GM21528 (cell line): ENCODE measurements around the gene KICS2.
"Not testable (repeated sequence)": the region's sequence is repeated elsewhere in the genome, so short reads cannot be mapped to it uniquely, and the experiment has no call there.

Experiments
- ATAC-seq: cut with Tn5 transposase; IDR thresholded peaks from one replicate; pipeline ENCODE4 v1.9.1; 2021; ENCODE audit warnings: mild to moderate bottlenecking, moderate library complexity; ENCODE audit not compliant: unreplicated experiment, low FRiP score

The KICS2 gene

DNA sequence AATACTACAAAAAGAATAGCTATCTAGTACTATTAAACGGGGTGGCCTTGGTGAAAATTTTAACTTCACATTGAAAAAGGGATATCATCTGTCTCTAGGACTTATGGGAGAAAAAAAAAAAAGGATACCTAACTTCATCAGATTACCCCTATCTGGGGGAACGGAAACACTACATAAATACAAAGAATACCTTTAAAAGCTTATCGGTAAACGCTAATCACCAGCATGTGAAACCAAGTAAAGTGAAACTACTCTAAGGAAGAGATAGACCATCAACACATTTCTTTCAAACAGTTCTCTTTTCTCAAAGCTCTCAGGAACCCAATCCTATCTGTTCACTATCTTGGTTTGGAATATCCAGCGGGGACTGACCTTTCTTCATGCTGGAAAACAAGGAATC is 3.5 kb downstream of the KICS2 start:
- ATAC-seq, result no peak

DNA sequence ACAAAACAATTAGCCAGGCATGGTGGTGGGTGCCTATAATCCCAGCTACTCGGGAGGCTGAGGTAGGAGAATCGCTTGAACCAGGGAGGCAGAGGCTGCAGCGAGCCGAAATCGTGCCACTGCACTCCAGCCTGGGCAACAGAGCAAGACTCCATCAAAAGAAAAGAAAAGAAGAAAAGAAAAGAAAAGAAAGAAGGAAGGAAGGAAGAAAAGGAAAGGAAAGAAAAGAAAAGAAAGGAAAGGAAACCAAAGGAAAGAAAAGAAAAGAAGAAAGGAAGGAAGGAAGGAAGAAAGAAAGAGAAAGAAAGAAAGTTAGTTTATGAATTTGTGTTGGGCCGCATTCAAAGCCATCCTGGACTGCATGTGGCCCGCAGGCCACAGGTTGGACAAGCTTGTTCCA is 4.5 kb downstream of the KICS2 start:
- not testable (repeated sequence) for ATAC-seq

DNA sequence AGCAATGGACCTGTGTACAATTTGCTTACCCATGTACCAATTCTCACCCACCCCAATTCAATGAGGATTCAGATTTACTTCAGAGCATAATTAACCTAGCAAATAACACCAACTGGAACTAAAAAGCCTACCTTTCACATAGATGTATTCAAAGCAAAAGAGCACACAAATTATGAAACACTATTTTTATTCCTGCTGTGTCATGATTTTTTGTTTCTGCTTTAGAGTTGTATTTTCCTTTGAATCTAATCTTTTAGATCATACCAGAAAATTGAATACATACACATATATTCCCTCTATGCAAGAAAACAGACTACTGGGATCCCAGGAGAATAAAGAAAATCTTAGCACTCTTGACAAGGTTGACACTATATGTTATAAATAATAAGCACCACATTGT is 5.9 kb downstream of the KICS2 start:
- no peak for ATAC-seq

GRCh38 chr12:64212119-64212746 is 9.9 kb downstream of the KICS2 start:
- no peak for ATAC-seq

DNA sequence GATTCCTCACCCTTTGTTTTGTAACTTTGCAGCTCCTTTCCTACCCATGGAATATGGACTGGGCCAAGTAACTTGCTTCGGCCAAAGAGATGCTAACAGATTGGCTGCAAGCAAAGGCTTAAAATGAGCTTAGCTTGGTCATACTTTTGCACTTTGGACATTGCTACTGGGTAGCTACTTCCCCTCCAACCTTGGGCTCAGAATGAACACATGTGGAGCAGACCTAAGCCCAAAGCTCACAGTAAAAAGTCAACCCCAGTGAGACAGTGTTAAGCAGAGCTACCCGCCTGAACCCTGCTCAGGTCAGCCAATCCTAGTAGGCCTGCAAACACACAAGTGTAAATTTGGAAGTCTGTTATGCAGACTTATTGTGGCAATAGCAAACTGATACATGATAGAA is 14.6 kb downstream of the KICS2 start:
- no peak for ATAC-seq

DNA sequence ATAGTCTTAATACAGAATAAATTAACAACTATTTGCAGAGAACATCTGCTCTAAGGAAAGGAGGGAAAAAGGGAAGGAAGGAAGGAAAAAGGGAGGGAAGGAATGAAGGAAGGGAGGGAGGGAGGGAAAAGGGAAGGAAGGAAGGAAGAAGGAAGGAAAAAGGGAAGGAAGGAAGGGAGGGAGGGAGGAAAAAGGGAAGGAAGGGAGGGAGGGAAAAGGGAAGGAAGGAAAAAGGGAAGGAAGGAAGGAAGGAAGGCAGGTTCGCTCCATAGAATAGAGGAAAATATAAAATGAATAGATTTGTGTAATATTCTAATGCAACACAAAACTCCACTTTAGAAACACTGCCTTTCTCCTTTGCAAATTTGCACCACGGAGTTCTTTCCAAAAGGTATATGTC is 16.6 kb downstream of the KICS2 start:
- ATAC-seq, result no peak

- ATAC-seq, result no peak
Observed at GRCh38 chr12:64203775-64204174, 18.3 kb downstream of the KICS2 start.

DNA sequence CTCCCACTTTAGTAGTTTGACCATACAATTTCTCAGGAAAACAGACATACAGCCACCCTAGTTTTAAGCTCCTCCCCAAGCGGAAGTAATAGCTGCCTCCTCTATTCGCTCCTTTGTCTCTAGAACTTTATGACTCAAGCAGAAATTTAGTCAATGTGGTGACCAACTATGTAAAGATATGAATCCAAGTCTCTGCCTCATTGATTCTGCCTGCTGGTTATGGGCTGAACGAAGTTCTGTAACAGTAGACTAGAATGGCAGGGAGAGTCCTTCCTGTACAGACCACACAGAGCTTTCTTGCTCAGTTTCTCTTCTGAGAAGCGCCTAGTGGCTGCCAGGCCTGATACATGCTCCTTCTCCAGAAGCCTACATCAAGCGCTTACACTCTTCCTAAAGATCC is 19.1 kb downstream of the KICS2 start:
- ATAC-seq, result no peak

GRCh38 chr12:64195841-64196240 is 26.3 kb downstream of the KICS2 start:
- ATAC-seq, result not testable (repeated sequence)

DNA sequence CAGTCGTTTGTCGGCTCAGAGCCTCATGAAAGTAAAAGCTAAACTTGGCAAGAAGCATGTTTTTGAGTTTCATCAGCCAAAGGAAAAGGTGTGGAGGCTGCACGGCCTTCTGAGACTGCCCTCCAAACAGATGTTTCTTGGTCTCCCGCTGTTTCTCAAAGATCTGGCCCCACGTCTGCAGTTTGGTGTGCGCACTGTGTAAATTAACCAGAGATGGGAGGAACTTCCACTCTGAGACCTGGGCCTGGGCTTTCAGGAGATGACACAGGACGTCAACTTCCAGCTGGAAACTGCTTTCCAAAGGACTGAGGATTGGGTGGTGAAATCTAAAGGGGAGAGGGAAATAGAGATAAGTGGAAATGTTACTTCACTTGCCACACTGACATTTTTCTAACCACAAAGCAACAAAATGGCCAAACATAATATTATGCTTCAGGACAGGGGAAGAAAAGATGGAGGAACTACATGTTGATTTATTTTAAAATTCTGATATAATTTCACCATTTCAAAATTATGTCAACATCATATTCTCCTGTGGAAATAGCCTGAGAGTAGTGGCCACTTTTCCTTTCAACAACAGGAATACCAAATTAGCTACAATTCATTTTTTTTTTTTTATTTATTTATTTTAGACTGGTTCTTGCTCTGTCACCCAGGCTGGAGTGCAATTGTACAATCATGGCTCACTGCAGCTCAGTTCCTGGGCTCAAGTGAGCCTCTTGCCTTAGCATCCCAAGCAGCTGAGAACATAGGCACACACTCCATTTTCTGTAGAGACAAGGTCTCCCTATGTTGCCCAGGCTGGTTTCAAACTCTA is 27.6 kb downstream of the KICS2 start:
- no peak for ATAC-seq

GRCh38 chr12:64193931-64194330 is 28.2 kb downstream of the KICS2 start:
- ATAC-seq, result no peak

DNA sequence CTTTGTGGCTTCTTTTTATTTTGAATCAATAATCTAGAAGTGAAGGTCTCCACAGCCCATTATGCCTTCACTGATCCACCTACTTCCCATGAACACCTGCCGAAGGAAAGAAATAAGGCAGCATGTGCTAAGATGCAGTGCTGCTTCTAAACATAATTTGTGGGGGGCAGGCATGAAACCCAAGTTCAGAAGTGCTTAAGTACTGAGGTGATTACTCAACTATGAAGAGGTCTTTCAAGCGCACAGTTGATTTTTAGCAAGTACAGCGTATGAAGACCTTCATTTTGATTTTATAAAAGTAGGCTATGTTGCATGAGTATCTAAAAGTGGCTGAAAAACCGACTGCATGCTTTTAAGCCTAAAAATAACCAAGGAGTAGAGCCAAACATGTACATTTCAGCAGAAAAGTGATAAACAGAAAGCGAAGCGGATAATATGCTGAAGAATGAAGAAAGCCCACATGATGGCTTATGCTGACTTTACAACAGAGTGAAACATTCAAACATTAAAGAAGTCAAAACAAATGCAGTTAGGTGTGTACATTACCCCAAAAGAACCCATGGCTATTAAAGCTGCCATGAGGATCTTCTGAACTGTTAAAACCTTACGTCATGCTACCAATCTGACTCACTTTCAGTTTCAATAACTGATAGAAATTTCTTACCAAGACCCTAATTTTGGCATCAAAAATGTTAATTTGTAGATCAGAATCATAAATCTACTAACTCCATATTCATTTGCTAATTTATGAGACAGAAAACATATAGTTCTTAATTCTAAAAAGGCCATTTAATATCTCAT is 29.3 kb downstream of the KICS2 start:
- ATAC-seq, result peak; percentile 97

- ATAC-seq, result no peak
Observed at GRCh38 chr12:64190140-64190539, 32.0 kb downstream of the KICS2 start.

- ATAC-seq, result no peak
Observed at GRCh38 chr12:64189530-64189929, 32.6 kb downstream of the KICS2 start.

DNA sequence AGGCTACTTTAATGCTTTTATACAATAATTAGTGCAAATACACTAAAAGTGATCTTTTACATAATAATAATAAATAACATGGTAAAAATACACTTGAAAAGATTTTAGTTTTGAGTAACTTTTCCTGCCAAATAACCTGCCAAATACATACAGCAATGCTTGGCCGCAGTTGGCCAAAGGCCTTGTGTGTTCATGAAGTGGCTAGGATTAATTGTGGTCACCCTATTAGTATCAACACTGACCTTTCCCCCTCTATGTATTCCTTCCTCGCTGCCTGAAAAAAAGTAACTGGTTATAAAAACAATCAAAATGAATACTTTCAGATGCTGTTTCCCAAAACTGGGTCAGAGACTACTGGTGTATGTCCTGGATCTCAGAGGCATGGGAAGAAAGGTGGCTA is 34.3 kb downstream of the KICS2 start:
- ATAC-seq, result no peak

DNA sequence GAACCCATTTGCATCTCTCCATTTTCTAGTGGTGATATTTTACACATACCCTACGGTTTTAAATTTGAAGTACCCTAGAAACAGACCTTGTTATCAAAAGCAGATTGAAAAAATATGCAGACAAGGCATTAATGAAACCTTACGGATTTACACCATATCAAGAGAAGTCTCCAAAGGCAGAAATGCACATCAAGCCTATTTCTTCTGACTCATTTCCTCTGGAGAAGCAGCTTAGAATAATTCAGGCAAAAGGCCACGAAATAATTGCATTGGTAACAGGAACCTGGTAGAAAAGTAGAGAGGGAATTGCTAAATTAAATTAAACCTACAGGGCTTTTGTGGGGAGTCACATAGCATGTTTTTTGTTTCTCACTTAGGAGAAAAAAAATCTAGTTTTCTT is 34.7 kb downstream of the KICS2 start:
- ATAC-seq, result no peak

- ATAC-seq, result no peak
Observed at GRCh38 chr12:64186789-64187188, 35.3 kb downstream of the KICS2 start.

DNA sequence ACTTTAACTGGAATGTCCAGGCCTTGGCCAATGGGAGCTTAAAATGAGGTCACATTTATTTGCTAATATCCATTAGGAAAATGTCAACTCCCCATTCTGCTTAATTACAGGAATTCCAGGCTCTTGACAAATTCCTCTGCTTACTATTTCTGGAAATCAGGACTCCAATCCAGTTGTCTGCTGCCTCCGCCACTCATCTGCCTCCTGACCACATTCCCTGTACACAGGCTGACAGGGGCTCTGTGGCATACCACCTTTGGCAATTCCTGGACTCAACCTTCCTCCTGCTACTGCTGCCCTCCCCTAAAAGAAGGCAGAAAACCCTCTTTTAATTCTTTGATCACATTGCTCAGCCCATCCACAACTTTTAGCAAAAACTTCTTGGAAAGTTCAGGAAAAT is 37.9 kb downstream of the KICS2 start:
- ATAC-seq, result no peak

DNA sequence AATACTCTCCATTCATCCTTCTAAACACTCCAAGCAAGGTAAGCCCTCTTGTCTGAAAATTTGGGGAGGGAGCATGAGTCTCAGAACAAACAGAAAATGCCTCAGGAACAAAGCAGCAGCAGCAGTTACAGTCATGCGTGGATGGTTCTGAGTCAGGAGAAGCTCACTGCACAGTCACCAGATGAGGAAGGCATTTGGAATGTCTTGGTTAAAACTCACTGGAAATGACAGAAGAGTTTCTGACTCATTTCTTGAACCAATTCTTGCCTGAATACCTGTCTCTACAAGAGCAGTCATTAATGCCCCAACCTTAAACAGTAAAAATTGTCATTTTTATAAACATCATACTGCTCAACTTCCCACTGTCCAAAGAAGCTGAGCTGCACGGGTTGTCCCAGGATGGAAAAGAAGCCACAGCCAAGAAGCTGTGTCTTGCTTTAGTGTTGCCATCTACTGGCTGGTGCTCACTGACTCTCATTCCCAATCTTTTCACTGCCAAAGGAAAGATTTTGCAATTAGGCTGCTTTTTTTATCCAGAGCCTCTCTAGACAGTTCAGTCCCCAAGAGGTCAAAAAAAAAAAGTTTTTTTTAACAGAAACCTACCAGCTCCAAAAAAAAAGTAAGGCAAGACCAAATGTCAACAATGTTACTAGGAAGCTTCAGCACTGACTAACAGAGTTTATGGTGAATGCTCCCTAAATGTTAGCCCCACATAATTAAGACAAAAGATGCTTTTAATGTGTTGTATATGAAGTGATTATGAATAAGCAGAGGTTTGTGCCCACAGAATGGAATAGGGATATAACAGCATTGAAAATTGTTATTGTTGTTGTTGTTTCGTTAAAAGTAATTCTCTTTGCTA is 40.4 kb downstream of the KICS2 start:
- ATAC-seq, result no peak

DNA sequence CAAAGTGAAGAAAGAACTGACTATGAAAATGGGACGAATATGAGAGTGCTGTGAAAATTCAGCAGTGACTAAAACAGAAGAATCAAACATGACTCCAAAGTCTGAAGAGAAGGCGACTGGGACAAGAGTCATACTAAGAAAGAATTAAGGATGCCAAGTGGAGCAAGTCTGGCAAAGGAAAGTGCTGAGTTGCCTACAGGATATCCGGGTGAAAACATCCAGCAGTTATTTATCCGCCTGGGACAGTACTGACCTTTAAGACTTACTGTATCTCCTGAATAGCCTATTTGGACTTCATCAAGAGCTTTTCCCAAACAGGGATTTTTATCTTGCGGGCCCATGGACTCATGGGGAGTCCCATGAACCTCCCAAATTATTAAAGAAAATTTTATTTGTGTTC is 41.1 kb downstream of the KICS2 start:
- ATAC-seq, result no peak

- ATAC-seq, result no peak
Observed at GRCh38 chr12:64178122-64178521, 44.0 kb downstream of the KICS2 start.
